H1 (cell line): ENCODE data around the gene CABP4. TPM values are rescaled to one million over a fixed set of nuclear protein-coding genes. Genes with fewer than 3 reads are reported as not detected.
A peak's percentile ranks its signal among the peaks of the same experiment; 100 is the strongest.

ENCODE experiments used
- ASH2L ChIP-seq: fragments of 200-600, 300-600 bp; sonication (generic); IDR thresholded peaks from one replicate; pipeline ENCODE4 v1.7.1; 2017; ENCODE audit warnings: low read length
- BACH1 ChIP-seq: IDR thresholded peaks from 2 replicates; pipeline ENCODE4 v1.6.1; 2012; ENCODE audit warnings: low read length, improper control_type of control experiment
- BRCA1 ChIP-seq: IDR thresholded peaks from 2 replicates; pipeline ENCODE4 v1.6.1; 2012; ENCODE audit warnings: low read depth, low read length, improper control_type of control experiment
- CBX8 ChIP-seq: fragments of 300-800, 300-1000 bp; sonication (generic); IDR thresholded peaks from 2 replicates; pipeline ENCODE4 v1.7.1; 2016; ENCODE audit warnings: low read depth, low read length, borderline replicate concordance
- CTBP2 ChIP-seq: IDR thresholded peaks from 2 replicates; pipeline ENCODE4 v1.7.0; 2011; ENCODE audit warnings: borderline replicate concordance, mild to moderate bottlenecking, moderate library complexity, mixed read lengths, low read length; ENCODE audit not compliant: insufficient read depth, insufficient read length
- EP300 ChIP-seq, 2 experiments: IDR thresholded peaks; 1 replicate in 1 of 2; 2 replicates in 1 of 2; pipeline ENCODE4 v1.6.1; 2011 to 2012; ENCODE audit warnings: low read depth in 2 of 2, low read length in 2 of 2, mild to moderate bottlenecking in 2 of 2, borderline replicate concordance in 1 of 2, inconsistent platforms in 1 of 2, moderate library complexity in 1 of 2
- HDAC2 ChIP-seq, 2 experiments: fragments of 300-600 bp in 1 of 2; sonication (generic) in 1 of 2; IDR thresholded peaks; 2 replicates each; pipeline ENCODE4 v1.6.1; 2011 to 2012; ENCODE audit warnings: low read depth in 2 of 2, low read length in 2 of 2, mild to moderate bottlenecking in 2 of 2, moderate library complexity in 2 of 2, borderline replicate concordance in 1 of 2, inconsistent platforms in 1 of 2
- HDAC6 ChIP-seq: IDR thresholded peaks from one replicate; pipeline ENCODE4 v1.7.1; 2012; ENCODE audit warnings: low read depth, mild to moderate bottlenecking, inconsistent platforms, low read length, moderate library complexity
- KDM1A ChIP-seq: fragments of 200-600, 300-600 bp; sonication (generic); IDR thresholded peaks from 2 replicates; pipeline ENCODE4 v1.7.1; 2016; ENCODE audit warnings: mild to moderate bottlenecking, low read length, borderline replicate concordance
- KDM4A ChIP-seq: IDR thresholded peaks from one replicate; pipeline ENCODE4 v1.7.1; 2012; ENCODE audit warnings: low read depth, mild to moderate bottlenecking, moderate library complexity, low read length, inconsistent platforms; ENCODE audit not compliant: severe bottlenecking
- KDM5A ChIP-seq: fragments of 200-600 bp; IDR thresholded peaks from 2 replicates; pipeline ENCODE4 v1.7.1; 2012; ENCODE audit warnings: mild to moderate bottlenecking, low read length, inconsistent platforms, mixed read lengths
- NANOG ChIP-seq: IDR thresholded peaks from 2 replicates; pipeline ENCODE4 v1.6.1; 2011; ENCODE audit warnings: low read length, low read depth, mild to moderate bottlenecking, inconsistent platforms; ENCODE audit not compliant: insufficient read depth, poor library complexity, severe bottlenecking
- POLR2AphosphoS5 ChIP-seq: IDR thresholded peaks from 2 replicates; pipeline ENCODE4 v1.6.1; 2011; ENCODE audit warnings: low read depth, low read length
- POU5F1 ChIP-seq: IDR thresholded peaks from 2 replicates; pipeline ENCODE4 v1.6.1; 2011; ENCODE audit warnings: low read depth, mild to moderate bottlenecking, low read length, moderate library complexity
- SIN3A ChIP-seq, 2 experiments: IDR thresholded peaks in 1 of 2; conservative IDR thresholded peaks in 1 of 2; 2 replicates each; pipeline ENCODE4 v1.6.1; 2011 to 2012; ENCODE audit warnings: low read length in 2 of 2, improper control_type of control experiment in 1 of 2, low read depth in 1 of 2, mild to moderate bottlenecking in 1 of 2
- SIX5 ChIP-seq: IDR thresholded peaks from 2 replicates; pipeline ENCODE4 v1.6.1; 2011; ENCODE audit warnings: mild to moderate bottlenecking, low read depth, low read length
- TAF1 ChIP-seq: IDR thresholded peaks from 2 replicates; pipeline ENCODE4 v1.6.1; 2011; ENCODE audit warnings: mild to moderate bottlenecking, low read depth, low read length
- TCF12 ChIP-seq: IDR thresholded peaks from 2 replicates; pipeline ENCODE4 v1.6.1; 2011; ENCODE audit warnings: low read depth, mild to moderate bottlenecking, low read length
- polyA plus RNA-seq, 7 experiments: library from polyadenylated mRNA; depleted of rRNA in 3 of 7; stranded (reverse) in 5 of 7; unstranded in 2 of 7; fragments of >200 nt in 5 of 7; fragments of 200-250 nt in 2 of 7; gene quantifications; 1 replicate in 5 of 7; 2 replicates in 1 of 7; 4 replicates in 1 of 7; pipeline versions ENCODE4 v1.2.1 to v1.2.3, GENCODE V29; 2011 to 2013; ENCODE audit warnings: missing spikeins in 2 of 7, mixed read lengths in 2 of 7
- total RNA-seq: library from RNA; stranded (reverse); fragmentation: NEBNext Ultra II Directional; extraction: Animal tissue kit (Norgen Biotek cat#: 25700); gene quantifications from 2 replicates; pipeline ENCODE4 v1.2.1, GENCODE V29; 2021
- TF ChIP-seq, protein P1 (sequence below): IDR thresholded peaks from 2 replicates; pipeline ENCODE4 v1.6.1; 2011; ENCODE audit warnings: low read length, improper control_type of control experiment
- TF ChIP-seq, protein P2 (sequence below): IDR thresholded peaks from 2 replicates; pipeline ENCODE4 v1.6.1; 2012; ENCODE audit warnings: inconsistent platforms
- TF ChIP-seq, protein P3 (sequence below): IDR thresholded peaks from 2 replicates; pipeline ENCODE4 v1.6.1; 2012; ENCODE audit warnings: inconsistent platforms

Gene CABP4
- total and polyA plus RNA-seq, 2 of the 8 experiments (the other 6 are each of a cell fraction or from before 2014, with no cell fraction given) = not detected

DNA sequence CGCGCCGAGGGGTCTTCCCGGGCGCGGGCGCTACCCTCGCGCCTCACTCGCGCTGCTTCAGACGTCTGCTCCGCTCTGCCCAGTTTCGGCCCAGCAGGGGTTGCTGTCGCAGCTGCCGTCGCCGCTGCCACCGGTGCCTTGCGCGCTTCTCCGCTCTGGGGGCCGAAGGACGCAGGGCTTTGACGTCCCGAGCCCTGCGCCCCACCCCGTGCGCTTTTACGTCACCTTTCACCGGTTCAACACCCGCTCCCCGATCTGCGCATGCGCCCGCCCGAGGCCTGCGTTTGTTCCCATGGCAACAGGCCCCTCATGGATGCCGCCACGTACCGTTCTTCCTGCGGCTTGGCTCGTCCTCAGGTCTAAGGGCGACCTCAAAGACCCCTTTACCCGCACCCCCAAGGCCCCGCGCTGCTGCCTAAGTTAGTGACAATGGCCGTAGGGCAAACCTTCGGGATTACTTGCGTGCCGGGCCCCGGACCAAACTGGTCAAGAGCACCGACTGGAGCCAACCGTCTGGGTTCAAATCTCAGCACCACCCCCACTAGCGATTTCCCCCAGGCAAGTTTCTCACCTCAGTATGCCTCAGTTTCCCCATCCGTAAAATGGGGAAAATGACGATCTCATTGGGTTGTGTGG is 53.5 kb downstream of the CABP4 start (continued):
- TF ChIP-seq EP300 (IDR thresholded peaks at IDR 0.05; ENCODE audit: borderline replicate concordance in 1 of 2, low read depth in 2 of 2, low read length in 2 of 2) = peak in 1 of 2 experiments; percentile 17; a peak in 2 of 3 replicates
- no peak for TF ChIP-seq HDAC6
- TF ChIP-seq KDM4A = peak; percentile 82
- no peak for TF ChIP-seq NANOG
- no peak for TF ChIP-seq SIX5
- TF ChIP-seq, protein P1, sequence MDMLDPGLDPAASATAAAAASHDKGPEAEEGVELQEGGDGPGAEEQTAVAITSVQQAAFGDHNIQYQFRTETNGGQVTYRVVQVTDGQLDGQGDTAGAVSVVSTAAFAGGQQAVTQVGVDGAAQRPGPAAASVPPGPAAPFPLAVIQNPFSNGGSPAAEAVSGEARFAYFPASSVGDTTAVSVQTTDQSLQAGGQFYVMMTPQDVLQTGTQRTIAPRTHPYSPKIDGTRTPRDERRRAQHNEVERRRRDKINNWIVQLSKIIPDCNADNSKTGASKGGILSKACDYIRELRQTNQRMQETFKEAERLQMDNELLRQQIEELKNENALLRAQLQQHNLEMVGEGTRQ = peak; percentile 40
- peak; percentile 47; the same call in 1 of the 2 replicates for TF ChIP-seq KDM1A
- TF ChIP-seq TAF1 = no peak; the same call in 1 of the 2 replicates
- TF ChIP-seq SIN3A (conservative IDR thresholded peaks at IDR 0.05 in 1 of 2, IDR thresholded peaks at IDR 0.05 in 1 of 2; ENCODE audit: low read depth in 1 of 2, low read length in 2 of 2) = peak; percentile 59 to 90; a peak in 1 of 4 replicates
- peak; percentile 48; the same call in 1 of the 2 replicates for TF ChIP-seq POLR2AphosphoS5
- peak; percentile 94 for TF ChIP-seq ASH2L
- TF ChIP-seq KDM5A = peak; percentile 79
- no peak for TF ChIP-seq CTBP2
- no peak for TF ChIP-seq TCF12
- TF ChIP-seq CBX8 = no peak
- TF ChIP-seq, protein P2, sequence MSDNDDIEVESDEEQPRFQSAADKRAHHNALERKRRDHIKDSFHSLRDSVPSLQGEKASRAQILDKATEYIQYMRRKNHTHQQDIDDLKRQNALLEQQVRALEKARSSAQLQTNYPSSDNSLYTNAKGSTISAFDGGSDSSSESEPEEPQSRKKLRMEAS = peak; percentile 79
- TF ChIP-seq, protein P3, sequence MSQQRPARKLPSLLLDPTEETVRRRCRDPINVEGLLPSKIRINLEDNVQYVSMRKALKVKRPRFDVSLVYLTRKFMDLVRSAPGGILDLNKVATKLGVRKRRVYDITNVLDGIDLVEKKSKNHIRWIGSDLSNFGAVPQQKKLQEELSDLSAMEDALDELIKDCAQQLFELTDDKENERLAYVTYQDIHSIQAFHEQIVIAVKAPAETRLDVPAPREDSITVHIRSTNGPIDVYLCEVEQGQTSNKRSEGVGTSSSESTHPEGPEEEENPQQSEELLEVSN = 0 out of 2 replicates have a peak, but pooled peaks have one; percentile 5
- TF ChIP-seq BRCA1 = peak; percentile 7; the same call in 1 of the 2 replicates
- no peak for TF ChIP-seq POU5F1
- TF ChIP-seq BACH1 = no peak
- TF ChIP-seq HDAC2 (IDR thresholded peaks at IDR 0.05; ENCODE audit: borderline replicate concordance in 1 of 2, low read depth in 2 of 2, low read length in 2 of 2) = no peak; a peak in 1 of 4 replicates
